Measurements from ENCODE around the gene CHMP4A. TPM values are rescaled to one million over a fixed set of nuclear protein-coding genes. Genes with fewer than 3 reads are reported as not detected.

The CHMP4A gene
- total RNA-seq, 1 donor from 2014 or later: 34.3 TPM

DNA sequence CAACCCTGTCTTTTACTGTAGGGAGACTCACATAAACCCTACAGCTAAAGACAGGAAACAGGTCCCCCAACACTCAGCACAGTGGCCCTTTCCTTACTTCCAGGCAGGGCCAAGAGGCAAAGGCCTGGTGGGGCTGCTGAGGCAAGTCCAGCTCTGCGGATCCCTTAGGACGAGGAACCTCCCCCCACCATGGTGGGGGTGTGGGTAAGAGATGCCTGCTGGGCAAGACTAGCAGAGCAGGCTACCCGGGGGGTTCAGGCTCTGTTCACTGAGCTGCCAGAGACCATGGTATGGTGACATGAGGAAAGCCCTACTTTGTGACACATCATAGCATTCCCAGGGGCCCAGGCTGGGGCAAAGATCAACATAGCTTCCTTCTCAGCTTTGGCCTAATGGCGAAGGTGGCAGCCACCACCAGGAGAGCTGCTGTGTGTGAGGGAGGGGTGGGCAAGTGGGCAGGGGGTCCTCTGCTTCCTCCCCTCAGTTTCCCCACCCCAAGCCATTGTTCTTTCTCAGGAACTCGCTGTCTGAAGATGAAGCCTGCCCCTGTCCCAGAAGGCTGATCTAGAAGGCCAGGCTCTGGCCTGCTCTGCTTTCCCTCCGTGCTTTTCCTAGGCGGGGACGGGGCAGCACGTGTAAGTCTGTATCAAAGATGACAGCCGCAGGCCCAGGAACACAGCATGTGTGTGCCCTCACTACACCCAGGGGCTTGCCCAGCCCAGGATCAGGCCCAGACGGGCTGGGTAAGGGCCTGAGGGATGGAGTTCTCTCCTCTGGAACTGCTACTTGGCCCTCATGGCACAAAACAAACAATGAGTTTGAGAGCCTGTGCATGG is 39.2 kb upstream of the CHMP4A start:
- Mint-ChIP-seq H3K4me3 (ENCODE audit: unreplicated experiment) (no peak overlapping the region), H3K9me3 (ENCODE audit: unreplicated experiment) (no peaks in the 10 kb centered on the region), H3K4me1 (ENCODE audit: unreplicated experiment) (peaks cover 9% of the 10 kb centered on the region), H3K36me3 (ENCODE audit: low read depth, unreplicated experiment) (no peaks in the 10 kb centered on the region), H3K27me3 (ENCODE audit: unreplicated experiment) (peaks cover 12% of the 10 kb centered on the region), H3K27ac (ENCODE audit: unreplicated experiment) (no peak overlapping the region)
- DNase-seq (ENCODE audit: low spot score): no peak
- TF ChIP-seq, protein P1, sequence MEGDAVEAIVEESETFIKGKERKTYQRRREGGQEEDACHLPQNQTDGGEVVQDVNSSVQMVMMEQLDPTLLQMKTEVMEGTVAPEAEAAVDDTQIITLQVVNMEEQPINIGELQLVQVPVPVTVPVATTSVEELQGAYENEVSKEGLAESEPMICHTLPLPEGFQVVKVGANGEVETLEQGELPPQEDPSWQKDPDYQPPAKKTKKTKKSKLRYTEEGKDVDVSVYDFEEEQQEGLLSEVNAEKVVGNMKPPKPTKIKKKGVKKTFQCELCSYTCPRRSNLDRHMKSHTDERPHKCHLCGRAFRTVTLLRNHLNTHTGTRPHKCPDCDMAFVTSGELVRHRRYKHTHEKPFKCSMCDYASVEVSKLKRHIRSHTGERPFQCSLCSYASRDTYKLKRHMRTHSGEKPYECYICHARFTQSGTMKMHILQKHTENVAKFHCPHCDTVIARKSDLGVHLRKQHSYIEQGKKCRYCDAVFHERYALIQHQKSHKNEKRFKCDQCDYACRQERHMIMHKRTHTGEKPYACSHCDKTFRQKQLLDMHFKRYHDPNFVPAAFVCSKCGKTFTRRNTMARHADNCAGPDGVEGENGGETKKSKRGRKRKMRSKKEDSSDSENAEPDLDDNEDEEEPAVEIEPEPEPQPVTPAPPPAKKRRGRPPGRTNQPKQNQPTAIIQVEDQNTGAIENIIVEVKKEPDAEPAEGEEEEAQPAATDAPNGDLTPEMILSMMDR (IDR thresholded peaks at IDR 0.05; ENCODE audit: unreplicated experiment): no peak

DNA sequence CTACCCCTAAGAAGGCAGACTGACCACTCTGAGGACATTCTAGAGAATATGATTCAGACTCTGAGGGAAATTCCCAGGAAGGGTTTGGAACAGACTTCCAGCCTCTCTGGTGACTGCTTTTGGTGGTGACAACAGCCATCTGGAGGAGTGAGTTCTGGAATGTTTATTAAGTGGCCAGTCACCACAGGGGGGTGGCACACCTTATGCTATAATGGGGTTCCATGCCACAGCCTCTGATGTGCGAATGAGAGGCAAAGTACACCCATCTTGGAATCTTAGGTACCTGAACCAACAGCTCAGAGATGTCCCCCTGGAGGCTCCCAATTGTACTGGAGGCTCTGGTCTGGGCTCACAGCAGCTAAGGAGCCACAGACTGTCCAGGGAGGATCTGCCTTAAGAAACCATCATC is 38.6 kb upstream of the CHMP4A start:
- Mint-ChIP-seq H3K9me3 (ENCODE audit: unreplicated experiment) (no peaks in the 10 kb centered on the region), H3K27me3 (ENCODE audit: unreplicated experiment) (peaks cover 12% of the 10 kb centered on the region), H3K27ac (ENCODE audit: unreplicated experiment) (no peak overlapping the region), H3K4me3 (ENCODE audit: unreplicated experiment) (no peak overlapping the region), H3K4me1 (ENCODE audit: unreplicated experiment) (peaks cover 7% of the 10 kb centered on the region), H3K36me3 (ENCODE audit: low read depth, unreplicated experiment) (no peaks in the 10 kb centered on the region)
- TF ChIP-seq, protein P1 (IDR thresholded peaks at IDR 0.05; ENCODE audit: unreplicated experiment): no peak
- no peak for DNase-seq (ENCODE audit: low spot score)

DNA sequence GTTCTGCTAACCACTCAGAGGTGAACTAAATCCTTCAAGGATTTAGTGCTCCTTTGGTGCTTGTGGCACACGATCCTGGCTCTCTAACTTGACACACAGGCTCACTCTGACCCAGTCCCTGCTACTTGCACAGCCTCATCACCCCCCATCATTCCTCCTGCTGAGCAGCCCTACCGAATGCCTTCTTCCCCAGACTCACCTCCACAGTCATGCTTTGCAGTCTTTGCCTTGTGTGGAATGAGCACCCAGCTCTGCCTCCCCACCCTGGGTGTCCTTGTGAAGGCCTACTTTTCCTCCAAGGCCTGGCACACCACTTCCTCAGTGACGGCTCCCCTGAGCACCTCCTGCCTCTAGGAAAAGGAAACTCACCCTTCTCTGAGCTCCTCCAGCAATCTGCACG is 37.1 kb upstream of the CHMP4A start:
- no peak overlapping the region for H3K4me3 Mint-ChIP-seq (ENCODE audit: unreplicated experiment)
- peak overlapping the region; percentile 33 for H3K27ac Mint-ChIP-seq (ENCODE audit: unreplicated experiment)
- H3K4me1 Mint-ChIP-seq (ENCODE audit: unreplicated experiment): no peaks in the 10 kb centered on the region
- no peaks in the 10 kb centered on the region for H3K9me3 Mint-ChIP-seq (ENCODE audit: unreplicated experiment)
- H3K27me3 Mint-ChIP-seq (ENCODE audit: unreplicated experiment): peaks cover 11% of the 10 kb centered on the region
- TF ChIP-seq, protein P1 (IDR thresholded peaks at IDR 0.05; ENCODE audit: unreplicated experiment): no peak
- H3K36me3 Mint-ChIP-seq (ENCODE audit: low read depth, unreplicated experiment): no peaks in the 10 kb centered on the region
- no peak for DNase-seq (ENCODE audit: low spot score)

DNA sequence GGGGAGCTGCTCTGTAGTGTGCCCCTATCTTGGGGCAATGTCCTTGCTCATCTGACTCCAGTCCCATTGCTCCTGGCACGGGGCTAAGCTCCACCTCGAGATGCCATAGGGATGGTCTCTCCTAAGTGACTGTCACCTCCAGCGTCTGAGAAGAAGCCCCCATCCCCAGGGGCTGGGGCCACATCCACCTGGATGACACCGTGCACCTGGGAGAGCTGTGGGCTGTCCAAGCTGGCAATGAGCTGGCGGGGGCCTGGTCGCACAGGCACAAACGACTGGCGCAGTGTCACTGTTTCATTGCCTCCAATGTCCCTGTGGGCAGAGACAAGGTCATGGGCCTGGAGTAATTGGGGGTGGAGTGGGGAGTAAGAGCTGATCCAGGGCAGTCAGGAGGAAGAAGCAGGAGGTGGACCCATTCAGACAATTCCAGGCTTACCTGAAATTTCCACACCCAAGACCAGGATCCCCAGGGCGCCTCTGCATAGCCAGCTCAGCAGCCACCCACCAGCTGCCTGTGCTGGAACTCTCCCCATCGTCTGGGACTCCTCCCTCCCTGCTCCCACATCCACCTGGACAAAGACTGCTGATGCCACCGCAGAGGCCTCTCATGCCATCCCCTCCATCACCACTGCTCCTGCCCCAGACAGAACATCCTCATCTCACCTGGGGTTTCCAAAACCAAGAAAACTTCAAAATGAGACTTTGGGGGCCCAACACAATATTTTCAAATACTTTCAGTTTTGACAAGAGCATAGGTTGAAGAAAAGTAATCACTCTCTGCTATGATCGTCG is 36.1 kb upstream of the CHMP4A start:
- H3K9me3 Mint-ChIP-seq (ENCODE audit: unreplicated experiment): no peaks in the 10 kb centered on the region
- no peak overlapping the region for H3K4me3 Mint-ChIP-seq (ENCODE audit: unreplicated experiment)
- TF ChIP-seq, protein P1 (IDR thresholded peaks at IDR 0.05; ENCODE audit: unreplicated experiment): no peak
- H3K27me3 Mint-ChIP-seq (ENCODE audit: unreplicated experiment): peaks cover 14% of the 10 kb centered on the region
- H3K4me1 Mint-ChIP-seq (ENCODE audit: unreplicated experiment): no peaks in the 10 kb centered on the region
- no peaks in the 10 kb centered on the region for H3K36me3 Mint-ChIP-seq (ENCODE audit: low read depth, unreplicated experiment)
- DNase-seq (ENCODE audit: low spot score): no peak
- H3K27ac Mint-ChIP-seq (ENCODE audit: unreplicated experiment): no peak overlapping the region

DNA sequence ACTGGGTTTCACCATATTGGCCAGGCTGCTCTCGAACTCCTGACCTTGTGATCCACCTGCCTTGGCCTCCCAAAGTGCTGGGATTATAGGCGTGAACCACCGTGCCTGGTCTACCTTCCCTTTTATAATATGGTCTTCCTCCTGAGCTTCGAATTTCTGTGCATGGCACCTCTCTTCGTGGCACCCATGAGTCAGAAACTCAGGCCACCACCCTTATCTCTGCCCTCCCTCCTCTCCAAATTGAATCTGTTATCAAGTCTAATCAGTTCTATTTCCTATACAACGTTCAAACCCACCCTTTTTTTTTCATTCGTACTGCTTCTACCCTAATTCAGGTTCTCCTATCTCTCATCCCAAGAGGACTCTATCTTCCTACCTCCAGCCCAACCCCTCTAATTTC is 34.1 kb upstream of the CHMP4A start:
- Mint-ChIP-seq H3K4me3 (ENCODE audit: unreplicated experiment) (no peak overlapping the region), H3K27me3 (ENCODE audit: unreplicated experiment) (peaks cover 11% of the 10 kb centered on the region), H3K27ac (ENCODE audit: unreplicated experiment) (no peak overlapping the region), H3K9me3 (ENCODE audit: unreplicated experiment) (no peaks in the 10 kb centered on the region), H3K36me3 (ENCODE audit: low read depth, unreplicated experiment) (peaks cover 4% of the 10 kb centered on the region), H3K4me1 (ENCODE audit: unreplicated experiment) (peaks cover 5% of the 10 kb centered on the region)
- TF ChIP-seq, protein P1 (IDR thresholded peaks at IDR 0.05; ENCODE audit: unreplicated experiment): no peak
- no peak for DNase-seq (ENCODE audit: low spot score)
